HepG2 (cell line): ENCODE results near the gene ANP32A. TPM values are rescaled to one million over a fixed set of nuclear protein-coding genes. Genes with fewer than 3 reads are reported as not detected.

Experiments used
- ATAC-seq: fragments of 200-7000 bp; cut with Tn5 transposase; 3 replicates; pipeline ENCODE4 v1.9.1; 2020; ENCODE audit warnings: mild to moderate bottlenecking, moderate library complexity
- BruUV-seq: library from RNA; stranded (reverse); fragments of 400-500 nt; replicated peaks from 2 replicates; lab custom pipeline; 2021; lab: Mats Ljungman, UMichigan
- CTCF ChIA-PET: fragments of 300-600 bp; formaldehyde crosslinking; extraction: SDS; loops from one replicate; lab custom pipeline; 2021; ENCODE audit warnings: low total read pairs, inconsistent platforms, low intra/inter-chr PET ratio; lab: Yijun Ruan, JAX
- POLR2A ChIA-PET: fragments of 350-600 bp; sonication (Branson Sonifier 250); formaldehyde crosslinking; loops from one replicate; lab custom pipeline; 2020; ENCODE audit warnings: antibody characterized with exemption, inconsistent platforms; lab: Yijun Ruan, JAX
- DNase-seq: peaks from one replicate; pipeline ENCODE4 v3.0.0-alpha.2; 2015; ENCODE audit warnings: low spot score
- FAIRE-seq: peaks from 3 replicates; lab custom pipeline; 2011; peaks lifted over from hg19 to GRCh38; lab: Jason Lieb, UNC
- H2AFZ ChIP-seq: one replicate; pipeline ENCODE4 v1.6.1; 2011; ENCODE audit warnings: low read length, inconsistent platforms
- H3K27ac ChIP-seq: fragments of 300-600 bp; 3 replicates; pipeline ENCODE4 v1.8.0; 2011; ENCODE audit warnings: mixed run types, mild to moderate bottlenecking, mixed read lengths, low read length, inconsistent platforms; ENCODE audit not compliant: insufficient read depth; ENCODE audit errors: extremely low read length
- H3K27me3 ChIP-seq, 2 experiments: fragments of 200-600 bp in 1 of 2; 2 replicates in 1 of 2; 3 replicates in 1 of 2; pipeline versions ENCODE4 v1.6.0 to v1.8.0; 2011; ENCODE audit warnings: low read length in 2 of 2, mild to moderate bottlenecking in 2 of 2, moderate library complexity in 2 of 2, inconsistent platforms in 1 of 2; ENCODE audit not compliant: insufficient read depth in 2 of 2, control insufficient read depth in 1 of 2
- H3K36me3 ChIP-seq, 2 experiments: fragments of 200-600 bp in 1 of 2; replicated peaks in 1 of 2; 2 replicates in 1 of 2; 3 replicates in 1 of 2; pipeline versions ENCODE4 v1.5.1 to v1.8.0; 2011; ENCODE audit warnings: low read length in 2 of 2, inconsistent platforms in 1 of 2; ENCODE audit not compliant: insufficient read depth in 2 of 2, control insufficient read depth in 1 of 2
- H3K4me1 ChIP-seq: 2 replicates; pipeline ENCODE4 v1.5.1; 2012; ENCODE audit warnings: low read length, inconsistent platforms; ENCODE audit not compliant: insufficient read depth
- H3K4me2 ChIP-seq: 2 replicates; pipeline ENCODE4 v1.6.0; 2011; ENCODE audit warnings: low read depth, low read length, inconsistent platforms
- H3K4me3 ChIP-seq, 3 experiments: fragments of 200-600 bp in 1 of 3; sonication (generic), shearing (Covaris generic) in 1 of 3; replicated peaks in 1 of 3; 2 replicates each; pipeline ENCODE4 v1.5.1; 2011 to 2016; ENCODE audit warnings: low read length in 3 of 3, inconsistent platforms in 2 of 3, low read depth in 2 of 3, mild to moderate bottlenecking in 2 of 3, control low read depth in 1 of 3, mixed read lengths in 1 of 3; ENCODE audit not compliant: insufficient read depth in 1 of 3
- H3K79me2 ChIP-seq: one replicate; pipeline ENCODE4 v1.6.1; 2011; ENCODE audit warnings: low read length, inconsistent platforms; ENCODE audit not compliant: insufficient read depth
- H3K9ac ChIP-seq: 2 replicates; pipeline ENCODE4 v1.6.0; 2011; ENCODE audit warnings: mild to moderate bottlenecking, low read depth, low read length, inconsistent platforms; ENCODE audit not compliant: insufficient read depth
- H3K9me3 ChIP-seq: 2 replicates; pipeline ENCODE4 v1.5.1; 2012; ENCODE audit warnings: mild to moderate bottlenecking, low read length
- H4K20me1 ChIP-seq: 2 replicates; pipeline ENCODE4 v1.6.0; 2011; ENCODE audit warnings: inconsistent platforms, mild to moderate bottlenecking, low read length, moderate library complexity; ENCODE audit not compliant: insufficient read depth
- ASH2L ChIP-seq: fragments of 300-600, 200-600 bp; sonication (generic); IDR thresholded peaks from 2 replicates; pipeline ENCODE4 v1.7.0; 2017; ENCODE audit warnings: low read depth, mild to moderate bottlenecking, moderate library complexity, mixed read lengths, low read length; ENCODE audit not compliant: insufficient read length
- DMAP1 ChIP-seq: IDR thresholded peaks from 2 replicates; pipeline ENCODE4 v1.6.1; 2016
- KDM5B ChIP-seq: sonication (generic); formaldehyde crosslinking; IDR thresholded peaks from 2 replicates; pipeline ENCODE4 v1.4.0; 2020; ENCODE audit warnings: missing genetic modification reagents, mild to moderate bottlenecking, borderline replicate concordance
- KLF12 ChIP-seq: sonication (generic); formaldehyde crosslinking; IDR thresholded peaks from 2 replicates; pipeline ENCODE4 v1.4.0; 2020; ENCODE audit warnings: missing genetic modification reagents, borderline replicate concordance
- MAX ChIP-seq: IDR thresholded peaks from 2 replicates; pipeline ENCODE4 v1.6.1; 2012; ENCODE audit warnings: inconsistent platforms
- MLXIP ChIP-seq: sonication (generic); formaldehyde crosslinking; IDR thresholded peaks from 2 replicates; pipeline ENCODE4 v1.9.0; 2021; ENCODE audit warnings: missing genetic modification reagents, borderline replicate concordance
- NCOA1 ChIP-seq: sonication (generic); formaldehyde crosslinking; IDR thresholded peaks from 2 replicates; pipeline ENCODE4 v1.9.0; 2021; ENCODE audit warnings: missing genetic modification reagents
- PATZ1 ChIP-seq: sonication (generic); formaldehyde crosslinking; IDR thresholded peaks from 2 replicates; pipeline ENCODE4 v1.4.0; 2020; ENCODE audit warnings: missing genetic modification reagents
- SOX13 ChIP-seq, 3 experiments: fragments of 450-650 bp in 1 of 3; sonication (generic) in 1 of 3; formaldehyde crosslinking in 1 of 3; IDR thresholded peaks in 2 of 3; conservative IDR thresholded peaks in 1 of 3; 2 replicates each; pipeline versions ENCODE4 v1.5.0 to v1.6.1; 2016 to 2020; ENCODE audit warnings: antibody characterized with exemption in 1 of 3, mild to moderate bottlenecking in 1 of 3, missing compliant biosample characterization in 1 of 3, missing genetic modification reagents in 1 of 3, moderate library complexity in 1 of 3
- TARDBP ChIP-seq: sonication (generic); formaldehyde crosslinking; IDR thresholded peaks from 2 replicates; pipeline ENCODE4 v1.8.0; 2022; ENCODE audit warnings: mild to moderate bottlenecking, missing genetic modification reagents
- TGIF2 ChIP-seq: IDR thresholded peaks from 2 replicates; pipeline ENCODE4 v1.6.1; 2016; ENCODE audit warnings: control low read depth, missing compliant biosample characterization
- ZNF574 ChIP-seq: sonication (generic); formaldehyde crosslinking; IDR thresholded peaks from 2 replicates; pipeline ENCODE4 v1.4.0; 2020; ENCODE audit warnings: missing genetic modification reagents
- ZSCAN25 ChIP-seq: sonication (generic); formaldehyde crosslinking; IDR thresholded peaks from 2 replicates; pipeline ENCODE4 v1.8.0; 2022; ENCODE audit warnings: mild to moderate bottlenecking, missing genetic modification reagents
- ZSCAN9 ChIP-seq: IDR thresholded peaks from 2 replicates; pipeline ENCODE4 v1.6.1; 2016; ENCODE audit warnings: borderline replicate concordance
- WGBS: methylation state at CpG from one replicate; pipeline ENCODE4 v1.1.6; 2017; ENCODE audit warnings: low lambda C conversion rate; 5-methylcytosine and 5-hydroxymethylcytosine counted together
- in situ Hi-C: cut with HindIII; loops from 2 replicates; pipeline ENCODE4 v1.10.0; 2017; ENCODE audit warnings: low pct_unique_long_range_greater_than_20kb; ENCODE audit not compliant: extremely low pct_ligation_motif_present
- intact Hi-C: fragments of 100-400 bp; cut with micrococcal nuclease; formaldehyde crosslinking; loops from one replicate; pipeline ENCODE4 v1.10.0; 2022; ENCODE audit not compliant: unreplicated experiment
- polyA plus RNA-seq, 8 experiments: library from polyadenylated mRNA; depleted of rRNA in 3 of 8; stranded (reverse) in 7 of 8; unstranded in 1 of 8; fragments of >200 nt; fragmentation: Illumina TruSeq in 4 of 8; extraction: Trizol in 4 of 8; gene quantifications; 2 replicates each; pipeline versions ENCODE4 v1.2.1 to v1.2.3, GENCODE V29; 2011 to 2016; ENCODE audit warnings: low read depth in 4 of 8, missing spikeins in 1 of 8, mixed read lengths in 1 of 8; ENCODE audit not compliant: insufficient read depth in 1 of 8
- total RNA-seq, 5 experiments: library from RNA; depleted of rRNA; stranded (reverse); fragments of >200 nt; fragmentation: Illumina TruSeq; extraction: Trizol; gene quantifications; 2 replicates each; pipeline ENCODE4 v1.2.3, GENCODE V29; 2016; ENCODE audit warnings: low read depth in 1 of 5

The ANP32A gene
- total and polyA plus RNA-seq, 2 of the 13 experiments (the other 11 are each of a cell fraction or from before 2014, with no cell fraction given), result 60.6 to 206 TPM

GRCh38 chr15:68818066-68818768 is 2.5 kb downstream of the ANP32A start:
- Histone ChIP-seq H3K27me3 (no peaks in the 10 kb centered on the region; a peak in 1 of 5 replicates), H3K27ac (peak overlapping the region; percentile 97), H4K20me1 (peaks cover 44% of the 10 kb centered on the region), H3K9ac (peak overlapping the region; percentile 95), H3K36me3 (peaks cover 0 to 3% of the 10 kb centered on the region in 2 experiments; a peak in 1 of 5 replicates), H2AFZ (no peak overlapping the region), H3K79me2 (peaks cover 80% of the 10 kb centered on the region), H3K4me2 (peak overlapping the region; percentile 91), H3K9me3 (no peaks in the 10 kb centered on the region), H3K4me3 (peak overlapping the region; percentile 83 to 100 (median 84)), H3K4me1 (peaks cover 47% of the 10 kb centered on the region)
- intact Hi-C loops (no loop called here), in situ Hi-C loops (loop anchor here (5.0 to 25.0 kb wide), 2 partner anchors 41 to 644 kb away; partner anchors contain the start of gene RPLP1)
- BruUV-seq, result no TSS peak
- ATAC-seq, result peak; percentile 29
- ChIA-PET POLR2A (interaction anchor here (0.6 to 1.7 kb wide), 9 partner anchors 15 to 634 kb away, joined by 3 to 7 read pairs (median 3); partner anchors contain the start of genes FEM1B and RPLP1), CTCF (no interaction called here)
- WGBS, result under 1% methylated on average over 25 of the region's 75 CpGs
- FAIRE-seq, result no peak
- peak; percentile 64 for DNase-seq
- 0 out of 2 replicates have a peak, but pooled peaks have one; percentile 18 for TF ChIP-seq DMAP1 (CRISPR knock-in tag)
- TF ChIP-seq ZSCAN25 (CRISPR knock-in tag), result peak; percentile 76; the same call in 1 of the 2 replicates
- no peak for TF ChIP-seq SOX13 (IDR thresholded peaks at IDR 0.05)
- TF ChIP-seq SOX13 (CRISPR knock-in tag; conservative IDR thresholded peaks at IDR 0.05 in 1 of 2, IDR thresholded peaks at IDR 0.05 in 1 of 2), result peak in 1 of 2 experiments; percentile 28; a peak in 1 of 4 replicates
- peak; percentile 10; the same call in 1 of the 2 replicates for TF ChIP-seq KDM5B (CRISPR knock-in tag)
- TF ChIP-seq MLXIP, result no peak
- TF ChIP-seq TGIF2 (CRISPR knock-in tag), result peak; percentile 76; the same call in 1 of the 2 replicates
- TF ChIP-seq MAX, result peak; percentile 45
- no peak for TF ChIP-seq ASH2L
- peak; percentile 98 for TF ChIP-seq PATZ1 (CRISPR knock-in tag)
- TF ChIP-seq ZNF574 (CRISPR knock-in tag), result peak; percentile 48
- TF ChIP-seq ZSCAN9 (CRISPR knock-in tag), result peak; percentile 36; the same call in 1 of the 2 replicates
- 0 out of 2 replicates have a peak, but pooled peaks have one; percentile 2 for TF ChIP-seq TARDBP
- TF ChIP-seq NCOA1 (CRISPR knock-in tag), result no peak
- TF ChIP-seq KLF12 (CRISPR knock-in tag), result 0 out of 2 replicates have a peak, but pooled peaks have one; percentile 39
